Lung (tissue), 12 donors: Measurements from ENCODE around the gene CHMP1B. TPM values are rescaled to one million over a fixed set of nuclear protein-coding genes. Genes with fewer than 3 reads are reported as not detected.
"Not testable (repeated sequence)": the region's sequence is repeated elsewhere in the genome, so short reads cannot be mapped to it uniquely, and the experiment has no call there.

ENCODE experiments used
- ATAC-seq: fragments of 200-7000 bp; cut with Tn5 transposase; one replicate; pipeline ENCODE4 v1.9.1; 2020; ENCODE audit warnings: moderate number of reproducible peaks; ENCODE audit not compliant: insufficient read depth, low FRiP score
- DNase-seq, 3 donors: peaks; one replicate each; pipeline ENCODE4 v3.0.0-alpha.2; 2013 to 2017
- H3K27ac ChIP-seq, 2 donors: one replicate each; pipeline ENCODE4 v1.5.1; 2013; ENCODE audit warnings: mild to moderate bottlenecking in 2 of 2, moderate library complexity in 2 of 2, control low read depth in 1 of 2, inconsistent platforms in 1 of 2, low read depth in 1 of 2, low read length in 1 of 2
- H3K27me3 ChIP-seq, 3 donors: one replicate each; pipeline ENCODE4 v1.5.1; 2013; ENCODE audit warnings: low read length in 2 of 3; ENCODE audit not compliant: control insufficient read depth in 3 of 3, insufficient read depth in 3 of 3
- H3K36me3 ChIP-seq, 4 donors: one replicate each; pipeline ENCODE4 v1.5.1; 2013; ENCODE audit warnings: low read length in 4 of 4, mild to moderate bottlenecking in 1 of 4, moderate library complexity in 1 of 4; ENCODE audit not compliant: control insufficient read depth in 4 of 4, insufficient read depth in 4 of 4
- H3K4me1 ChIP-seq, 5 donors: one replicate each; pipeline ENCODE4 v1.5.1; 2013; ENCODE audit warnings: low read length in 5 of 5, mild to moderate bottlenecking in 2 of 5, moderate library complexity in 1 of 5; ENCODE audit not compliant: control insufficient read depth in 5 of 5, insufficient read depth in 5 of 5
- H3K4me3 ChIP-seq: one replicate; pipeline ENCODE4 v1.5.1; 2013; ENCODE audit warnings: mild to moderate bottlenecking, control low read depth, moderate library complexity
- H3K9ac ChIP-seq, 2 donors: one replicate each; pipeline ENCODE4 v1.5.1; 2013; ENCODE audit warnings: low read length in 2 of 2, control low read depth in 1 of 2; ENCODE audit not compliant: insufficient read depth in 1 of 2
- H3K9me3 ChIP-seq, 4 donors: one replicate each; pipeline ENCODE4 v1.5.1; 2013; ENCODE audit warnings: low read length in 3 of 4, mild to moderate bottlenecking in 1 of 4, moderate library complexity in 1 of 4; ENCODE audit not compliant: control insufficient read depth in 4 of 4, insufficient read depth in 3 of 4
- WGBS, 2 donors: extraction: QIAGEN DNeasy Blood & Tissue Kit; methylation state at CpG; one replicate each; pipeline ENCODE4 v1.1.7; 2013; 5-methylcytosine and 5-hydroxymethylcytosine counted together
- polyA plus RNA-seq, 2 donors: library from polyadenylated mRNA; stranded (reverse); fragments of 200-250 nt; gene quantifications; one replicate each; pipeline ENCODE4 v1.2.1, GENCODE V29; 2013
- total RNA-seq, 2 donors: library from RNA; depleted of rRNA in 1 of 2; stranded (reverse); fragments of >200 nt in 1 of 2; gene quantifications; one replicate each; pipeline ENCODE4 v1.2.1, GENCODE V29; 2014 to 2021
- TF ChIP-seq, protein P1 (sequence below): IDR thresholded peaks from 2 replicates; pipeline ENCODE4 v1.5.1; 2012; ENCODE audit warnings: mild to moderate bottlenecking; ENCODE audit errors: control extremely low read depth, extremely low read depth
- donor health status: control.
- donor health status: control.
- donor health status: Bipolar disorder and iron deficiency.
- donor health status: healthy.
- donor health status: DM: yes; HTN: yes; CAD: no.

CHMP1B gene
- total and polyA plus RNA-seq, 4 donors, result 34.6 to 56.2 (median 40.3) TPM

DNA sequence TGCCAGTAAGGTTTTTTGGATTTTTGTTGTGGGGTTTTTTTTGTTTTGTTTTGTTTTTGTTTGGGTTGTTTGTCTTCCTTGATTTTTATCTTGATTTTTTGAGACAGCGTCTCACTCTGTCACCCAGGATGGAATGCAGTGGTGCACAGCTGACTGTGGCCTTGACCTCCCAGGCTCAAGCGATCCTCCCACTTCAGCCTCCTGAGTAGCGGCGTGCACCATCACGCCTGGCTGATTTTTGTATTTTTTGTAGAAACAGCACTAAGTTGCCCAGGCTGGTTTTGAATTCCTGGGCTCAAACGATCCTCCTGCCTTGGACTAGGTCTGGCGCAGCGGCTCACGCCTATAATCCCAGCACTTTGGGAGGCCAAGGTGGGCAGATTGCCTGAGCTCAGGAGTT is 40.5 kb downstream of the CHMP1B start:
- 95% methylated on average over 9 of the region's 9 CpGs for WGBS, 2 donors
- peaks cover 6 to 27% (median 11%) of the 10 kb centered on the region in 4 donors for H3K36me3 ChIP-seq
- no peak overlapping the region for H3K4me3 ChIP-seq
- no peaks in the 10 kb centered on the region for H3K27me3 ChIP-seq
- peaks cover 0 to 6% (median 0%) of the 10 kb centered on the region in 5 donors for H3K4me1 ChIP-seq
- DNase-seq, result no peak
- no peak overlapping the region for H3K9ac ChIP-seq
- no peak for ATAC-seq
- H3K9me3 ChIP-seq, result no peaks in the 10 kb centered on the region
- no peak overlapping the region for H3K27ac ChIP-seq
- TF ChIP-seq, protein P1, sequence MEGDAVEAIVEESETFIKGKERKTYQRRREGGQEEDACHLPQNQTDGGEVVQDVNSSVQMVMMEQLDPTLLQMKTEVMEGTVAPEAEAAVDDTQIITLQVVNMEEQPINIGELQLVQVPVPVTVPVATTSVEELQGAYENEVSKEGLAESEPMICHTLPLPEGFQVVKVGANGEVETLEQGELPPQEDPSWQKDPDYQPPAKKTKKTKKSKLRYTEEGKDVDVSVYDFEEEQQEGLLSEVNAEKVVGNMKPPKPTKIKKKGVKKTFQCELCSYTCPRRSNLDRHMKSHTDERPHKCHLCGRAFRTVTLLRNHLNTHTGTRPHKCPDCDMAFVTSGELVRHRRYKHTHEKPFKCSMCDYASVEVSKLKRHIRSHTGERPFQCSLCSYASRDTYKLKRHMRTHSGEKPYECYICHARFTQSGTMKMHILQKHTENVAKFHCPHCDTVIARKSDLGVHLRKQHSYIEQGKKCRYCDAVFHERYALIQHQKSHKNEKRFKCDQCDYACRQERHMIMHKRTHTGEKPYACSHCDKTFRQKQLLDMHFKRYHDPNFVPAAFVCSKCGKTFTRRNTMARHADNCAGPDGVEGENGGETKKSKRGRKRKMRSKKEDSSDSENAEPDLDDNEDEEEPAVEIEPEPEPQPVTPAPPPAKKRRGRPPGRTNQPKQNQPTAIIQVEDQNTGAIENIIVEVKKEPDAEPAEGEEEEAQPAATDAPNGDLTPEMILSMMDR, result no peak

DNA sequence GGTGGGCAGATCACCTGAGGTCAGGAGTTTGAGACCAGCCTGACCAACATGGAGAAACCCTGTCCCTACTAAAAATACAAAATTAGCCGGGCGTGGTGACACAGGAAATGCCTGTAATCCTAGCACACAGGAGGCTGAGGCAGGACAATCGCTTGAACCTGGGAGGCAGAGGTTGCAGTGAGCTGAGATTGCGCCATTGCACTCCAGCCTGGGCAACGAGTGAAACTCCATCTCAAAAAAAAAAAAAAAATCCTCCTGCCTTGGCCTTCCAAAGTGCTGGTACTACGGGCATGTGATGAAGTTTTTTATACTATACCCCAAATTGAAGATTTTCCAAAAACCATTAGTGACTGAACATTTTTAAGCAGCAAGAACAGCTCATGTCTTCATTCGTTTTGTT is 41.2 kb downstream of the CHMP1B start:
- H3K27ac ChIP-seq, DNase-seq, ATAC-seq, H3K4me3 ChIP-seq, H3K4me1 ChIP-seq, H3K27me3 ChIP-seq, H3K9ac ChIP-seq, H3K9me3 ChIP-seq: not testable (repeated sequence)
- H3K36me3 ChIP-seq, result peaks cover 6 to 25% (median 9%) of the 10 kb centered on the region in 4 donors
- WGBS, 2 donors, result 35 to 59% methylated on average over 7 of the region's 7 CpGs

DNA sequence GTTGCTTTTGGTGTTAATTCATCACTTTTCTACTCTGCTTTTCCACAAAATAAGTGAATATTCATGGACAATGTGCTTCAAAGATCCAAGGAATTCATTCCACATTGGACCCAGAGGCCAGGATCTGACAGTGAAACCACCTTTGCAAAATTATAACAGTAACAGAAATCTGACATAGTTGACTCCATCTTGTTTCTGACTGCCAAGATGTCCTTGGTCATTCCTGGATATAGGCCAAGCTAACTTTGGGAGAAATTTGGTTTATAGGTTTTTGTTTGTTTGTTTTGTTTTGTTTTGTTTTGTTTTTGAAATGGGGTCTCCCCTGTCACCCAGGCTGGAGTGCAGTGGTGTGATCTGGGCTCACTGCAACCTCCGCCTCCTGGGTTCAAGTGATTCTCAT is 46.6 kb downstream of the CHMP1B start:
- Histone ChIP-seq H3K4me3 (no peak overlapping the region), H3K4me1 (peaks cover 0 to 6% (median 0%) of the 10 kb centered on the region in 5 donors), H3K27ac (no peak overlapping the region), H3K27me3 (no peaks in the 10 kb centered on the region), H3K36me3 (peaks cover 0 to 15% (median 9%) of the 10 kb centered on the region in 4 donors), H3K9ac (no peak overlapping the region), H3K9me3 (no peaks in the 10 kb centered on the region)
- TF ChIP-seq, protein P1, result no peak
- no peak for ATAC-seq
- WGBS, 2 donors, result 95% methylated on average over 1 of the region's 1 CpG
- DNase-seq, result no peak

DNA sequence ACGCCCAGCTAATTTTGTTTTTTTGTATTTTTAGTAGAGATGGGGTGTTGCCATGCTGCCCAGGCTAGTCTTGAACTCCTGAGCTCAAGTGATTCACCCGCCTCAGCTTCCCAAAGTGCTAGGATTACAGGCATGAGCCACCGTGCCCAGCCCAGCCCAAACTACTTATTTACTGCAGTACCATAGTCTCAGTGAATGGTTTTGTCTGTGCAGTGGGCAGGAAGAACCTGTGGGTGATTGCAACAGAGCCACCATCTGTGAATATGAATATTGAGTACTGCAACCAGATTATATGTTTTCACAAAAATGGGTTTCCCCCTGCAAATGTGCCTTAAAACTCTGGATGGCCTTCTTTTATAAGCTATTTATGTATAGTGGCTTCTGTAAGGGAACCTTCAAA is 47.9 kb downstream of the CHMP1B start:
- TF ChIP-seq, protein P1, result no peak
- no peak for DNase-seq
- H3K36me3 ChIP-seq, result peaks cover 0 to 15% (median 6%) of the 10 kb centered on the region in 4 donors
- no peak overlapping the region for H3K9ac ChIP-seq
- H3K9me3 ChIP-seq, result no peaks in the 10 kb centered on the region
- ATAC-seq, result no peak
- H3K4me3 ChIP-seq, result no peak overlapping the region
- H3K27ac ChIP-seq, result no peak overlapping the region
- WGBS, 2 donors, result 64 to 82% methylated on average over 3 of the region's 3 CpGs
- peaks cover 0 to 6% (median 0%) of the 10 kb centered on the region in 5 donors for H3K4me1 ChIP-seq
- no peaks in the 10 kb centered on the region for H3K27me3 ChIP-seq
